Fibroblast of lung (primary cell): ENCODE measurements around the gene DNM3. TPM values are rescaled to one million over a fixed set of nuclear protein-coding genes. Genes with fewer than 3 reads are reported as not detected.

Experiments
- DNase-seq, 2 donors: peaks; one replicate each; pipeline versions ENCODE4 v3.0.0 to v3.0.0-alpha.2; 2010; ENCODE audit warnings: low read depth in 2 of 2
- H2AFZ ChIP-seq: 2 replicates; pipeline ENCODE4 v1.5.1; 2012; ENCODE audit warnings: low read length, control low read depth, inconsistent platforms
- H3K27ac ChIP-seq: 2 replicates; pipeline ENCODE4 v1.5.1; 2011; ENCODE audit warnings: low read length, control low read depth; ENCODE audit not compliant: insufficient read depth
- H3K27me3 ChIP-seq: 2 replicates; pipeline ENCODE4 v1.5.1; 2011; ENCODE audit warnings: mild to moderate bottlenecking, low read length; ENCODE audit not compliant: control insufficient read depth, insufficient read depth
- H3K36me3 ChIP-seq: 2 replicates; pipeline ENCODE4 v1.5.1; 2011; ENCODE audit warnings: low read length; ENCODE audit not compliant: control insufficient read depth, insufficient read depth
- H3K4me1 ChIP-seq: 2 replicates; pipeline ENCODE4 v1.5.1; 2011; ENCODE audit warnings: low read length; ENCODE audit not compliant: control insufficient read depth, insufficient read depth; ENCODE audit errors: extremely low read depth
- H3K4me2 ChIP-seq: 2 replicates; pipeline ENCODE4 v1.5.1; 2011; ENCODE audit warnings: low read length, control low read depth; ENCODE audit not compliant: insufficient read depth; ENCODE audit errors: extremely low read depth
- H3K4me3 ChIP-seq, 4 experiments: fragments of 200-600 bp in 1 of 4; sonication (generic) in 1 of 4; replicated peaks in 1 of 4; 2 replicates each; pipeline ENCODE4 v1.5.1; 2011 to 2016; ENCODE audit warnings: low read length in 4 of 4, low read depth in 3 of 4, mild to moderate bottlenecking in 3 of 4, control low read depth in 2 of 4, inconsistent platforms in 1 of 4, mixed read lengths in 1 of 4; ENCODE audit not compliant: insufficient read depth in 1 of 4; ENCODE audit errors: control extremely low read depth in 1 of 4
- H3K79me2 ChIP-seq: 2 replicates; pipeline ENCODE4 v1.5.1; 2012; ENCODE audit warnings: mild to moderate bottlenecking, low read length, inconsistent platforms; ENCODE audit not compliant: control insufficient read depth, insufficient read depth
- H3K9ac ChIP-seq: 2 replicates; pipeline ENCODE4 v1.5.1; 2011; ENCODE audit warnings: mild to moderate bottlenecking, low read length, control low read depth; ENCODE audit not compliant: insufficient read depth
- H3K9me3 ChIP-seq: 2 replicates; pipeline ENCODE4 v1.5.1; 2012; ENCODE audit warnings: low read depth, low read length; ENCODE audit not compliant: control insufficient read depth, insufficient read depth
- H4K20me1 ChIP-seq: 2 replicates; pipeline ENCODE4 v1.5.1; 2011; ENCODE audit warnings: low read length; ENCODE audit not compliant: control insufficient read depth, insufficient read depth; ENCODE audit errors: extremely low read depth
- EZH2 ChIP-seq: IDR thresholded peaks from 2 replicates; pipeline ENCODE4 v1.5.1; 2012; ENCODE audit warnings: low read length, control low read depth, mild to moderate bottlenecking; ENCODE audit errors: missing control alignments
- polyA plus RNA-seq, 2 donors: library from polyadenylated mRNA; depleted of rRNA in 1 of 2; stranded (reverse) in 1 of 2; unstranded in 1 of 2; fragments of >200 nt; gene quantifications; 2 replicates each; pipeline ENCODE4 v1.2.1, GENCODE V29; 2011 to 2012; ENCODE audit warnings: missing spikeins in 1 of 2
- total RNA-seq: library from RNA; depleted of rRNA; stranded (reverse); fragments of >200 nt; gene quantifications from 2 replicates; pipeline ENCODE4 v1.2.1, GENCODE V29; 2014
- TF ChIP-seq, protein P1 (sequence below), 2 donors: IDR thresholded peaks in 1 of 2; conservative IDR thresholded peaks in 1 of 2; 1 replicate in 1 of 2; 2 replicates in 1 of 2; pipeline ENCODE4 v1.5.1; 2011 to 2012; ENCODE audit warnings: low read length in 2 of 2, control low read depth in 1 of 2, inconsistent platforms in 1 of 2, low read depth in 1 of 2, mild to moderate bottlenecking in 1 of 2

Gene DNM3
- total and polyA plus RNA-seq, 2 donors (not counting 1 experiment from before 2014, with no cell fraction given), result 1.6 to 3.6 TPM

DNA sequence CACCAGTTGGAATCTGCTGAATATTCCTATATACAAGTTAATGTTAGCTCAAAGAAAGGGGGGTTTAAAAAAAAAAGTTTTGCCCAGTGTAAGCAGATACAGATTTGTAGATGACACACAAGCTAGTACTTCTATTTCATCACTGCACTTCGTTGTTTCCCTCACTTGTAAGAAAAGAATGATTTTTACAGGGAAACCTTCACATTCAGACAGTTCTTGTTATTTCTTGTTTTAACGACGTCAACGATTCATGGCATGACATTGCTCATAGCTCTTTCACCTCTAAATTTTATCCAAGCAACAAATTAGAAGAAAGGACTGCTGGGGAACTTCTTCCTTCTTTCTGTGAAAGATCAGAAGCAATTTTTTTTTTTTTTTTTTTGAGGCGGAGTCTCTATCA is 553.5 kb downstream of the DNM3 start:
- no peak overlapping the region for H2AFZ ChIP-seq
- H4K20me1 ChIP-seq, result no peaks in the 10 kb centered on the region
- H3K36me3 ChIP-seq, result no peaks in the 10 kb centered on the region
- H3K9ac ChIP-seq, result no peak overlapping the region
- DNase-seq, result peak in 1 of 2 donors; percentile 21
- peaks cover 2% of the 10 kb centered on the region for H3K4me1 ChIP-seq
- no peak overlapping the region for H3K4me3 ChIP-seq
- TF ChIP-seq EZH2, result no peak
- TF ChIP-seq, protein P1, sequence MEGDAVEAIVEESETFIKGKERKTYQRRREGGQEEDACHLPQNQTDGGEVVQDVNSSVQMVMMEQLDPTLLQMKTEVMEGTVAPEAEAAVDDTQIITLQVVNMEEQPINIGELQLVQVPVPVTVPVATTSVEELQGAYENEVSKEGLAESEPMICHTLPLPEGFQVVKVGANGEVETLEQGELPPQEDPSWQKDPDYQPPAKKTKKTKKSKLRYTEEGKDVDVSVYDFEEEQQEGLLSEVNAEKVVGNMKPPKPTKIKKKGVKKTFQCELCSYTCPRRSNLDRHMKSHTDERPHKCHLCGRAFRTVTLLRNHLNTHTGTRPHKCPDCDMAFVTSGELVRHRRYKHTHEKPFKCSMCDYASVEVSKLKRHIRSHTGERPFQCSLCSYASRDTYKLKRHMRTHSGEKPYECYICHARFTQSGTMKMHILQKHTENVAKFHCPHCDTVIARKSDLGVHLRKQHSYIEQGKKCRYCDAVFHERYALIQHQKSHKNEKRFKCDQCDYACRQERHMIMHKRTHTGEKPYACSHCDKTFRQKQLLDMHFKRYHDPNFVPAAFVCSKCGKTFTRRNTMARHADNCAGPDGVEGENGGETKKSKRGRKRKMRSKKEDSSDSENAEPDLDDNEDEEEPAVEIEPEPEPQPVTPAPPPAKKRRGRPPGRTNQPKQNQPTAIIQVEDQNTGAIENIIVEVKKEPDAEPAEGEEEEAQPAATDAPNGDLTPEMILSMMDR (conservative IDR thresholded peaks at IDR 0.05 in 1 of 2, IDR thresholded peaks at IDR 0.05 in 1 of 2; ENCODE audit: low read depth in 1 of 2, low read length in 2 of 2), result no peak
- no peak overlapping the region for H3K27ac ChIP-seq
- H3K9me3 ChIP-seq, result no peaks in the 10 kb centered on the region
- no peaks in the 10 kb centered on the region for H3K27me3 ChIP-seq
- H3K79me2 ChIP-seq, result no peaks in the 10 kb centered on the region
- H3K4me2 ChIP-seq, result no peak overlapping the region

DNA sequence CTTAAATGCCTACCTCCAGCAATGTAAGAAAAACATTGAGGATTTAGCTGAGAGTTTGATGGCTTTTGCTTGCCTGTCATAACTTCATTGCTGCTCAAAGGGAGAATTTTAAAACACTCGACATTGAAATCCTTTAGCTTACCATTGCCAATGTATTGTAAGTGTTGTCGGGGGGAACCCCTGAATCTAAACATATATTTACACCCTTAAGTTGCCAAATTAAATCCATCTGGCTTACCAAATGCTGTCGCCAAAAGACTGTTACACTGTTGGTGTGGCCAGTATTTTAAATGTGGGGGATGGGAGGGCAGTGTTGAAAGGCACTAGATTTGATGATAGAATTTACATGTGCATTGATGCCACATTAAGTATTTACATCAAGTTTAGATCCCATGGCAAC is 554.3 kb downstream of the DNM3 start:
- Histone ChIP-seq H3K9ac (no peak overlapping the region), H3K4me3 (no peak overlapping the region), H2AFZ (no peak overlapping the region), H3K4me1 (peaks cover 2% of the 10 kb centered on the region), H3K79me2 (no peaks in the 10 kb centered on the region), H3K9me3 (no peaks in the 10 kb centered on the region), H3K4me2 (no peak overlapping the region), H3K27me3 (no peaks in the 10 kb centered on the region), H3K36me3 (no peaks in the 10 kb centered on the region), H4K20me1 (no peaks in the 10 kb centered on the region), H3K27ac (no peak overlapping the region)
- TF ChIP-seq, protein P1 (conservative IDR thresholded peaks at IDR 0.05 in 1 of 2, IDR thresholded peaks at IDR 0.05 in 1 of 2; ENCODE audit: low read depth in 1 of 2, low read length in 2 of 2), result no peak
- no peak for TF ChIP-seq EZH2
- DNase-seq, result no peak

DNA sequence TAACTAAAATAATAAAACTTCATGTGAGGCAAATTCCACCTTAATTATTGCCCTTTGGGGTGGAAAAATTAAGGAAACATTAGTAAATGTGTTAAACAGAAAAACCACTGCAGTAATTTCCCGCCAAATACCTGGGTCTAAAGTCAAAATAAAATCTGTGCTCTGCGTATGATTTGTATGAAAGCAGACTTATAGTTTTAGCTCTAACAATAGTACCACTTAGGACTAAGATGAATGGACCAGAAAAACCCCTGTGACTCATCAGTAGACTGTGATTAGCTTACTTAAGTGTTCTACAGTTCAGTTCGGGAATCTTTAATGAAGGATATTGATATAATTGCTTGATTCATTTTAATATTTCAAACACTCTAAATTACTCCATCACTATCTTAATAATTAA is 555.9 kb downstream of the DNM3 start:
- H3K9me3 ChIP-seq, result no peaks in the 10 kb centered on the region
- no peaks in the 10 kb centered on the region for H3K27me3 ChIP-seq
- H3K4me3 ChIP-seq, result no peak overlapping the region
- no peaks in the 10 kb centered on the region for H4K20me1 ChIP-seq
- peak; percentile 58 to 90 for DNase-seq
- H3K9ac ChIP-seq, result no peak overlapping the region
- no peak overlapping the region for H3K4me2 ChIP-seq
- no peak overlapping the region for H3K27ac ChIP-seq
- H3K79me2 ChIP-seq, result no peaks in the 10 kb centered on the region
- H2AFZ ChIP-seq, result no peak overlapping the region
- peaks cover 2% of the 10 kb centered on the region for H3K4me1 ChIP-seq
- H3K36me3 ChIP-seq, result no peaks in the 10 kb centered on the region
- TF ChIP-seq EZH2, result no peak
- TF ChIP-seq, protein P1 (conservative IDR thresholded peaks at IDR 0.05 in 1 of 2, IDR thresholded peaks at IDR 0.05 in 1 of 2; ENCODE audit: low read depth in 1 of 2, low read length in 2 of 2), result no peak
